Liver (tissue), 9 donors: ENCODE results near the gene GRIP2. TPM values are rescaled to one million over a fixed set of nuclear protein-coding genes. Genes with fewer than 3 reads are reported as not detected.

Source experiments
- DNase-seq: peaks from one replicate; pipeline ENCODE4 v3.0.0-alpha.2; 2017; ENCODE audit warnings: low spot score
- H3K27ac ChIP-seq, 2 donors: one replicate each; pipeline ENCODE4 v1.7.0; 2013; ENCODE audit warnings: inconsistent platforms in 2 of 2, low read length in 2 of 2, control low read depth in 1 of 2, low read depth in 1 of 2, mild to moderate bottlenecking in 1 of 2
- H3K27me3 ChIP-seq, 4 donors: one replicate each; pipeline versions ENCODE4 v1.6.1 to v1.7.0; 2013; ENCODE audit warnings: low read length in 3 of 4, inconsistent platforms in 1 of 4, mild to moderate bottlenecking in 1 of 4, moderate library complexity in 1 of 4; ENCODE audit not compliant: control insufficient read depth in 4 of 4, insufficient read depth in 4 of 4
- H3K36me3 ChIP-seq, 4 donors: one replicate each; pipeline versions ENCODE4 v1.6.1 to v1.7.0; 2013; ENCODE audit warnings: low read length in 3 of 4, mild to moderate bottlenecking in 3 of 4, low read depth in 1 of 4, moderate library complexity in 1 of 4; ENCODE audit not compliant: control insufficient read depth in 4 of 4, insufficient read depth in 3 of 4
- H3K4me1 ChIP-seq, 4 donors: one replicate each; pipeline versions ENCODE4 v1.6.1 to v1.7.0; 2013; ENCODE audit warnings: low read length in 3 of 4, mild to moderate bottlenecking in 3 of 4, moderate library complexity in 1 of 4; ENCODE audit not compliant: control insufficient read depth in 4 of 4, insufficient read depth in 4 of 4
- H3K4me3 ChIP-seq, 3 donors: one replicate each; pipeline versions ENCODE4 v1.6.1 to v1.7.0; 2013; ENCODE audit warnings: low read length in 3 of 3, control low read depth in 1 of 3, low read depth in 1 of 3, mild to moderate bottlenecking in 1 of 3
- H3K9ac ChIP-seq, 2 donors: one replicate each; pipeline ENCODE4 v1.7.0; 2013; ENCODE audit warnings: low read length in 2 of 2, mild to moderate bottlenecking in 2 of 2, moderate library complexity in 2 of 2, control low read depth in 1 of 2, low read depth in 1 of 2
- H3K9me3 ChIP-seq, 4 donors: one replicate each; pipeline versions ENCODE4 v1.6.1 to v1.7.0; 2013; ENCODE audit warnings: low read length in 3 of 4; ENCODE audit not compliant: control insufficient read depth in 4 of 4
- CTCF ChIP-seq: fragments of 150-350 bp; IDR thresholded peaks from 2 replicates; pipeline ENCODE4 v1.5.1; 2017; ENCODE audit warnings: improper control_type of control experiment, low read depth, low read length; ENCODE audit not compliant: missing input control
- EGR1 ChIP-seq, 2 donors: IDR thresholded peaks; 2 replicates each; pipeline ENCODE4 v1.6.1; 2016 to 2018; ENCODE audit warnings: antibody characterized with exemption in 2 of 2, low read depth in 2 of 2
- FOXA1 ChIP-seq: IDR thresholded peaks from 2 replicates; pipeline ENCODE4 v1.6.1; 2016; ENCODE audit warnings: antibody characterized with exemption
- FOXA2 ChIP-seq: IDR thresholded peaks from 2 replicates; pipeline ENCODE4 v1.6.1; 2016; ENCODE audit warnings: antibody characterized with exemption
- GABPA ChIP-seq, 2 donors: IDR thresholded peaks in 1 of 2; conservative IDR thresholded peaks in 1 of 2; 2 replicates each; pipeline ENCODE4 v1.6.1; 2016; ENCODE audit warnings: antibody characterized with exemption in 2 of 2, mild to moderate bottlenecking in 1 of 2, moderate library complexity in 1 of 2
- HNF4A ChIP-seq, 2 donors: conservative IDR thresholded peaks; 2 replicates each; pipeline ENCODE4 v1.6.1; 2016; ENCODE audit warnings: antibody characterized with exemption in 2 of 2, mild to moderate bottlenecking in 2 of 2
- MAX ChIP-seq: IDR thresholded peaks from 2 replicates; pipeline ENCODE4 v1.6.1; 2016; ENCODE audit warnings: antibody characterized with exemption
- NR2F2 ChIP-seq: IDR thresholded peaks from 2 replicates; pipeline ENCODE4 v1.6.1; 2016; ENCODE audit warnings: antibody characterized with exemption
- RAD21 ChIP-seq, 2 donors: IDR thresholded peaks; 2 replicates each; pipeline ENCODE4 v1.6.1; 2016; ENCODE audit warnings: antibody characterized with exemption in 2 of 2, mild to moderate bottlenecking in 2 of 2
- REST ChIP-seq: IDR thresholded peaks from 2 replicates; pipeline ENCODE4 v1.6.1; 2016; ENCODE audit warnings: antibody characterized with exemption, mild to moderate bottlenecking
- RXRA ChIP-seq, 2 donors: IDR thresholded peaks; 2 replicates each; pipeline ENCODE4 v1.6.1; 2017 to 2018; ENCODE audit warnings: antibody characterized with exemption in 2 of 2, mild to moderate bottlenecking in 1 of 2
- SP1 ChIP-seq: IDR thresholded peaks from 2 replicates; pipeline ENCODE4 v1.6.1; 2018; ENCODE audit warnings: antibody characterized with exemption, mild to moderate bottlenecking
- TAF1 ChIP-seq: conservative IDR thresholded peaks from 2 replicates; pipeline ENCODE4 v1.6.1; 2016; ENCODE audit warnings: antibody characterized with exemption, mild to moderate bottlenecking
- YY1 ChIP-seq: IDR thresholded peaks from 2 replicates; pipeline ENCODE4 v1.6.1; 2016; ENCODE audit warnings: antibody characterized with exemption, mild to moderate bottlenecking
- ZBTB33 ChIP-seq: IDR thresholded peaks from 2 replicates; pipeline ENCODE4 v1.6.1; 2016; ENCODE audit warnings: antibody characterized with exemption
- WGBS: extraction: QIAGEN DNeasy Blood & Tissue Kit; methylation state at CpG from one replicate; pipeline ENCODE4 v1.1.7; 2013; 5-methylcytosine and 5-hydroxymethylcytosine counted together
- polyA plus RNA-seq, 2 donors: library from polyadenylated mRNA; stranded (reverse) in 1 of 2; unstranded in 1 of 2; fragments of 200-250 nt in 1 of 2; fragments of >200 nt in 1 of 2; fragmentation: Nextera tagmentation in 1 of 2; extraction: Ambion mirVana in 1 of 2; gene quantifications; one replicate each; pipeline versions ENCODE4 v1.2.1 to v1.2.3, GENCODE V29; 2013 to 2015
- total RNA-seq, 2 donors: library from RNA; depleted of rRNA; stranded (reverse); fragments of >200 nt; gene quantifications; one replicate each; pipeline ENCODE4 v1.2.3, GENCODE V29; 2014
- donor health status: healthy.
- donor health status: healthy.
- donor health status: healthy.
- donor health status: healthy.
- donor health status: healthy.

Gene GRIP2
- total and polyA plus RNA-seq, 4 donors = 0.05 to 0.33 (median 0.09) TPM; not detected in 1

- TF ChIP-seq YY1 (no peak), EGR1 (IDR thresholded peaks at IDR 0.05; ENCODE audit: low read depth in 2 of 2) (no peak), FOXA1 (no peak), REST (no peak), CTCF (no peak)
- Histone ChIP-seq H3K4me3 (no peak overlapping the region), H3K9ac (no peak overlapping the region), H3K27me3 (no peaks in the 10 kb centered on the region), H3K4me1 (peaks cover 0 to 1% (median 0%) of the 10 kb centered on the region in 4 donors), H3K27ac (no peak overlapping the region), H3K9me3 (no peaks in the 10 kb centered on the region), H3K36me3 (no peaks in the 10 kb centered on the region)
- WGBS = 95% methylated on average over 3 of the region's 3 CpGs
- no peak for DNase-seq
Measured at GRCh38 chr3:14485981-14486380, 54.2 kb downstream of the GRIP2 start.

GRCh38 chr3:14484741-14485140 is 55.4 kb downstream of the GRIP2 start:
- Histone ChIP-seq H3K9me3 (no peaks in the 10 kb centered on the region), H3K4me1 (peaks cover 0 to 1% (median 0%) of the 10 kb centered on the region in 4 donors), H3K27me3 (no peaks in the 10 kb centered on the region), H3K4me3 (no peak overlapping the region), H3K36me3 (no peaks in the 10 kb centered on the region), H3K27ac (no peak overlapping the region), H3K9ac (no peak overlapping the region)
- no peak for DNase-seq
- 93% methylated on average over 17 of the region's 17 CpGs for WGBS
- TF ChIP-seq FOXA1 = no peak
- TF ChIP-seq SP1 = no peak
- TF ChIP-seq FOXA2 = no peak
- TF ChIP-seq CTCF = no peak

GRCh38 chr3:14483286-14483685 is 56.9 kb downstream of the GRIP2 start:
- no peaks in the 10 kb centered on the region for H3K27me3 ChIP-seq
- DNase-seq = no peak
- no peak overlapping the region for H3K9ac ChIP-seq
- no peak overlapping the region for H3K27ac ChIP-seq
- no peaks in the 10 kb centered on the region for H3K9me3 ChIP-seq
- H3K4me3 ChIP-seq = no peak overlapping the region
- 100% methylated on average over 1 of the region's 1 CpG for WGBS
- H3K4me1 ChIP-seq = peaks cover 0 to 1% (median 0%) of the 10 kb centered on the region in 4 donors
- no peaks in the 10 kb centered on the region for H3K36me3 ChIP-seq
- no peak for TF ChIP-seq TAF1
- no peak for TF ChIP-seq CTCF
- no peak for TF ChIP-seq NR2F2
- no peak for TF ChIP-seq RXRA (IDR thresholded peaks at IDR 0.05)
- TF ChIP-seq MAX = no peak
- no peak for TF ChIP-seq RAD21 (IDR thresholded peaks at IDR 0.05)
- no peak for TF ChIP-seq SP1
- TF ChIP-seq FOXA1 = no peak
- no peak for TF ChIP-seq ZBTB33
- no peak for TF ChIP-seq EGR1 (IDR thresholded peaks at IDR 0.05; ENCODE audit: low read depth in 2 of 2)
- TF ChIP-seq FOXA2 = no peak
- no peak for TF ChIP-seq GABPA (IDR thresholded peaks at IDR 0.05 in 1 of 2, conservative IDR thresholded peaks at IDR 0.05 in 1 of 2)
- no peak for TF ChIP-seq HNF4A (conservative IDR thresholded peaks at IDR 0.05)
